Stomach (tissue), 9 donors: ENCODE data around the gene ZAR1L. TPM values are rescaled to one million over a fixed set of nuclear protein-coding genes. Genes with fewer than 3 reads are reported as not detected.

Experiments
- DNase-seq, 2 donors: peaks; one replicate each; pipeline versions ENCODE4 v3.0.0 to v3.0.0-alpha.2; 2013 to 2019
- H3K27ac ChIP-seq, 5 donors: fragments of 200-600 bp in 4 of 5; sonication (generic) in 4 of 5; one replicate each; pipeline ENCODE4 v1.5.1; 2013 to 2019; ENCODE audit warnings: mild to moderate bottlenecking in 1 of 5, moderate library complexity in 1 of 5
- H3K27me3 ChIP-seq, 3 donors: fragments of 200-600 bp; sonication (generic); one replicate each; pipeline ENCODE4 v1.5.1; 2017 to 2019; ENCODE audit warnings: mixed run types in 1 of 3
- H3K36me3 ChIP-seq, 4 donors: fragments of 200-600 bp; sonication (generic); 1 replicate in 3 of 4; 2 replicates in 1 of 4; pipeline ENCODE4 v1.5.1; 2016 to 2019
- H3K4me1 ChIP-seq, 4 donors: fragments of 200-600 bp; sonication (generic); one replicate each; pipeline ENCODE4 v1.5.1; 2016 to 2019
- H3K4me3 ChIP-seq, 4 donors: fragments of 200-600 bp; sonication (generic) in 3 of 4; one replicate each; pipeline ENCODE4 v1.5.1; 2016 to 2019; ENCODE audit warnings: mild to moderate bottlenecking in 1 of 4
- H3K9me3 ChIP-seq, 4 donors: fragments of 200-600 bp; sonication (generic); one replicate each; pipeline ENCODE4 v1.5.1; 2016 to 2019
- CTCF ChIP-seq, 7 experiments: fragments of 450-650 bp in 4 of 7; fragments of 200-600 bp in 3 of 7; sonication (generic) in 3 of 7; IDR thresholded peaks; one replicate each; pipeline ENCODE4 v1.5.1; 2016 to 2019; ENCODE audit warnings: antibody characterized with exemption in 7 of 7, control low read depth in 2 of 7, mild to moderate bottlenecking in 1 of 7
- EP300 ChIP-seq: sonication (generic); formaldehyde crosslinking; IDR thresholded peaks from one replicate; pipeline ENCODE4 v1.6.1; 2017; ENCODE audit warnings: antibody characterized with exemption
- POLR2A ChIP-seq, 4 donors: fragments of 450-650 bp; IDR thresholded peaks; one replicate each; pipeline ENCODE4 v1.6.1; 2016; ENCODE audit warnings: antibody characterized with exemption in 4 of 4, control low read depth in 2 of 4, mild to moderate bottlenecking in 1 of 4, moderate library complexity in 1 of 4
- POLR2AphosphoS5 ChIP-seq, 3 donors: sonication (generic); formaldehyde crosslinking; IDR thresholded peaks; one replicate each; pipeline ENCODE4 v1.6.1; 2016; ENCODE audit warnings: antibody characterized with exemption in 3 of 3
- WGBS, 5 donors: extraction: QIAGEN DNeasy Blood & Tissue Kit in 3 of 5; methylation state at CpG; one replicate each; pipeline versions ENCODE4 v1.1.5 to v1.1.7; 2013 to 2018; 5-methylcytosine and 5-hydroxymethylcytosine counted together
- intact Hi-C: fragments of 100-400 bp; cut with DNase I; formaldehyde crosslinking; loops from one replicate; pipeline ENCODE4 v1.15.1; 2023; ENCODE audit warnings: low total_unique reads
- polyA plus RNA-seq, 3 donors: library from polyadenylated mRNA; stranded (reverse); fragments of 200-250 nt; gene quantifications; one replicate each; pipeline ENCODE4 v1.2.3, GENCODE V29; 2013
- total RNA-seq, 5 donors: library from RNA; depleted of rRNA; stranded (reverse); fragments of >200 nt; gene quantifications; one replicate each; pipeline versions ENCODE4 v1.1.0 to v1.2.3, GENCODE V29; 2014 to 2016
- donor health status: healthy with polysubstance abuse.
- donor health status: Bipolar disorder and iron deficiency.
- donor health status: healthy.

ZAR1L gene
- total and polyA plus RNA-seq, 8 donors: not detected

DNA sequence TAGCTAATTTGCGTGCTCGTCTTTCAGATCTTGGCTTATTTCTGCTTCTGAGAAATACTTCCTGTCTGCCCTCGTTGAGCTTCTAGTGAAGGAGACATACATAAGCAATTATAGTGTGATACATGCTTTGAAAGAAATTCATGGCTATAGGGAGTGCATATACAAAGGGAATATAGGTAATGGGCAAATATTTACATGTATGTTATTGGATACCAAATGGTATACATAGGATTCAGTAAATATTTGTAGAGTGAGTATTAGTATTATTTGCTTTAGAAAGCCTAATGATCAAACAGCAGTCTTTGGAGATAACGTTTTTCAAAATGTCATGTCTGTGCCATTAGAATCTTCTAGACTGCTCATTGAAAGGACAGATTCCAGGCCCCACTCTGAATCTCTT, 5.4 kb upstream of the ZAR1L start:
- no peaks in the 10 kb centered on the region for H3K27me3 ChIP-seq
- no peaks in the 10 kb centered on the region for H3K36me3 ChIP-seq
- H3K4me3 ChIP-seq: no peak overlapping the region
- H3K4me1 ChIP-seq: peaks cover 0 to 14% (median 8%) of the 10 kb centered on the region in 4 donors
- no peak overlapping the region for H3K27ac ChIP-seq
- no peak for DNase-seq
- 60 to 67% (median 64%) methylated on average over 4 of the region's 4 CpGs for WGBS, 5 donors
- intact Hi-C loops: no loop called here
- no peaks in the 10 kb centered on the region for H3K9me3 ChIP-seq
- no peak for TF ChIP-seq POLR2A (IDR thresholded peaks at IDR 0.05)
- no peak for TF ChIP-seq POLR2AphosphoS5 (IDR thresholded peaks at IDR 0.05)
- no peak for TF ChIP-seq EP300
- TF ChIP-seq CTCF (IDR thresholded peaks at IDR 0.05): no peak

DNA sequence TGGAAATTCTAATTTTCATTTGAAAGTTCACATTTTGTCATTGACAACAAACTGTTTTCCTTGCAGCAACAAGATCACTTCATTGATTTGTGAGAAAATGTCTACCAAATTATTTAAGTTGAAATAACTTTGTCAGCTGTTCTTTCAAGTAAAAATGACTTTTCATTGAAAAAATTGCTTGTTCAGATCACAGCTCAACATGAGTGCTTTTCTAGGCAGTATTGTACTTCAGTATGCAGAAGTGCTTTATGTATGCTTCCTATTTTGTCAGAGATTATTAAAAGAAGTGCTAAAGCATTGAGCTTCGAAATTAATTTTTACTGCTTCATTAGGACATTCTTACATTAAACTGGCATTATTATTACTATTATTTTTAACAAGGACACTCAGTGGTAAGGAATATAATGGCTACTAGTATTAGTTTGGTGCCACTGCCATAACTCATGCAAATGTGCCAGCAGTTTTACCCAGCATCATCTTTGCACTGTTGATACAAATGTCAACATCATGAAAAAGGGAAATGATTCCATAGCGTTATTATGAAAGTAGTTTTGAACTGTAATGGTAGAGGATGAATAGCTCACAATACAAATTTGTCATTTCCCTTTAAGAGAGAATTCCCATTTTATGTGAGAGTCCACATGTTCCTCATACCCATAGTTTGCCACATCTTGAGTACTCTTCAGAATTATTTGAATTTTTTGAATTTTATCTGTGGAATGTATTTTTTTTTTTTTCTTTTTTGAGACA, 2.7 kb upstream of the ZAR1L start:
- intact Hi-C loops: no loop called here

DNA sequence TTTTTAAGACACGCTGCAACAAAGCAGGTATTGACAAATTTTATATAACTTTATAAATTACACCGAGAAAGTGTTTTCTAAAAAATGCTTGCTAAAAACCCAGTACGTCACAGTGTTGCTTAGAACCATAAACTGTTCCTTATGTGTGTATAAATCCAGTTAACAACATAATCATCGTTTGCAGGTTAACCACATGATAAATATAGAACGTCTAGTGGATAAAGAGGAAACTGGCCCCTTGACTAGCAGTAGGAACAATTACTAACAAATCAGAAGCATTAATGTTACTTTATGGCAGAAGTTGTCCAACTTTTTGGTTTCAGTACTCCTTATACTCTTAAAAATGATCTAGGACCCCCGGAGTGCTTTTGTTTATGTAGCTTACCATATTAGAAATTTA, 1.3 kb upstream of the ZAR1L start:
- Histone ChIP-seq H3K4me3 (peak overlapping the region; percentile 77 to 99 (median 78)), H3K27ac (peak overlapping the region in 2 of 5 donors; percentile 95 to 99), H3K9me3 (no peaks in the 10 kb centered on the region), H3K4me1 (peaks cover 0 to 14% (median 8%) of the 10 kb centered on the region in 4 donors), H3K27me3 (no peaks in the 10 kb centered on the region), H3K36me3 (no peaks in the 10 kb centered on the region)
- no peak for DNase-seq
- intact Hi-C loops: no loop called here
- WGBS, 5 donors: 53 to 66% (median 57%) methylated on average over 6 of the region's 6 CpGs
- TF ChIP-seq POLR2AphosphoS5 (IDR thresholded peaks at IDR 0.05) (no peak), EP300 (no peak), CTCF (IDR thresholded peaks at IDR 0.05) (no peak), POLR2A (IDR thresholded peaks at IDR 0.05) (no peak)

More for the DNA sequence above, 2.7 kb upstream of the ZAR1L start:
- Histone ChIP-seq H3K4me1 (peaks cover 0 to 14% (median 8%) of the 10 kb centered on the region in 4 donors), H3K27me3 (no peaks in the 10 kb centered on the region), H3K36me3 (no peaks in the 10 kb centered on the region), H3K4me3 (no peak overlapping the region), H3K9me3 (no peaks in the 10 kb centered on the region), H3K27ac (no peak overlapping the region)
- no peak for DNase-seq
- TF ChIP-seq CTCF (IDR thresholded peaks at IDR 0.05) (no peak), POLR2AphosphoS5 (IDR thresholded peaks at IDR 0.05) (no peak), EP300 (no peak), POLR2A (IDR thresholded peaks at IDR 0.05) (no peak)
- 81 to 94% (median 90%) methylated on average over 2 of the region's 2 CpGs for WGBS, 5 donors

- Histone ChIP-seq H3K4me1 (peaks cover 0 to 14% (median 8%) of the 10 kb centered on the region in 4 donors), H3K36me3 (no peaks in the 10 kb centered on the region), H3K27me3 (no peaks in the 10 kb centered on the region), H3K4me3 (peak overlapping the region; percentile 77 to 99 (median 78)), H3K27ac (peak overlapping the region; percentile 94 to 99 (median 96)), H3K9me3 (no peaks in the 10 kb centered on the region)
- TF ChIP-seq POLR2A (IDR thresholded peaks at IDR 0.05) (no peak), CTCF (IDR thresholded peaks at IDR 0.05) (no peak), EP300 (no peak), POLR2AphosphoS5 (IDR thresholded peaks at IDR 0.05) (no peak)
- DNase-seq: peak in 1 of 2 donors; percentile 38
- WGBS, 5 donors: 0 to 1% (median 0%) methylated on average over 13 of the region's 13 CpGs
- intact Hi-C loops: no loop called here
Observed at GRCh38 chr13:32316028-32316339, 821 bp upstream of the ZAR1L start.
